Stimulated activated CD8-positive, alpha-beta memory T cell treated with anti-CD3 and anti-CD28 coated beads, Interleukin-2, amount 100 ng/mL, for 1 hour (primary cell): ENCODE data around the gene GABRB3.

Source experiments
- DNase-seq, 2 donors: peaks; one replicate each; pipeline ENCODE4 v3.0.0-alpha.2; 2020; ENCODE audit warnings: low read depth in 2 of 2

Gene GABRB3

DNA sequence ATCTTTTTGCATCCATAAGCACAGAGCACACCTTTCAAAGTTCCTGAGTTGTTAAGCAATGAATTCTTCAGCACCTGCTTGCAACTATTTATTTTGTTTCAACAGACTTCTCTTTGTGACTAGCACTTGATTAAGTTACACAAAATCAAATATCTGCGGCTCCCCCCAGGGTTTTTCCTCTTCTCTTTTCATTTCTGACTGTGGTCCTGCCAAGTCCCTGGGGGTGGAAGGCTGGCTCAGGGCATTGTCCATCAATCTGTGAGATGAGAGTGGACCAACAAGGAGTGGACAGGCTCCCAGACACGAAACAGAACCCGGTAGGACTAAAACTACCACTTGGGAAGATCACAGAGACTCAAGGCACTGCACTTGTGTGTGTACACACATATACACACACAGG, 96.8 kb downstream of the GABRB3 start:
- DNase-seq = no peak

DNA sequence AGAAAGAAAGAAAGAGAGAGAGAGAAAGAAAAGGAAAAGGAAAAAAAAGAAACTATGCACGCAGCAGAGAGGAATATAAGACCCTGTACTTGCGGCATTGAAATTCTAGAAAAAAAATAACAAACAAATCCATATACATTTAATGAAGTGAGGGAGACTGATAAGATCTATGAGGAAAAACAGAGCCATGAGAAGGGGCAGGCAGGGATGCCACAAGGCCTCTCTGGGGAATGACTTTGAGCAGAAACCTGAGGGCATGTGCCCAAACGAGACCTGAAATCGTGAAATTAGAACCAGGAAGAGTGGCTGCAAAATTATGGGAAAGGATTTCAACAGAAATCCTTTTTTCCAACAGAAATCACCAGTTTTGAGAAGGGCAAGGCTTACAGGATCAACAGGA, 98.4 kb downstream of the GABRB3 start:
- no peak for DNase-seq

DNA sequence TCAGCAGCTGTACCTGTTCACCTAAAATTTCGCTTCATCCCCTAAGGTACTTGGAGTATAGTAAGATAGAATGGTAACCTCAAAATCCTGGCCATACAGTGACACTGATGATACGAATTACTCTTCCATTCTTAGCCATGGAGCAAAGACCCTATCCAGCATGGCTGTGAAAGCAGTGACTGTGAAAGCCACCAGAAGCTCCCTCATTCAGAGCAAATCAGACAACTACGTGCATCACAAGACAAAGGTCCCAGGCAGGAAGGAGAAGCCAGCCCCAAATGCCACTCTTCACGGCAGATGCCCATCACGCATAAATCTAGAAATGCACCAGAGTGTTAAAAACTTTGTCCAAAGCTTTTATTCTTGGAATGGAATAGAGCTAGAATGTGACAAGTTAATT, 99.4 kb downstream of the GABRB3 start:
- no peak for DNase-seq

DNA sequence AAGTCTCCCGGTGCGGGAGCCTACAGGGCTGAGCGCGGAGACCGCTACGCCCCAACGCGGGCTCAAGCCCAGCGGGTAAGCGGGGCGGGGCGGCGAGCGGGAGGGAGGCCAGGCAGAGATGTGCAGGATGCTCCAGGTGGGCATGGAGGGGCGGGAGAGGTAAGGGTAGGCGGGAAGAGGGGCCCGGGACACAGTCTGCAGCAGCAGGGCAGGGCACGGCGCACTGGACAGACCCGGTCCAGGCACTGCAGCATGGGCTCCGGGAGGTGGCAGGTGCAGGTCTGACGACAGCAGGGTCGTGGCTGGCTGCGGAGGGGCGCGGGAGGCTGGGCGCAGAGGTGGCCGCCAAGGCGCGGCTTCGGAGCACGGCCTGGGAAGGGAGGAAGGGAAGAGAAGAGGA, 102.8 kb downstream of the GABRB3 start:
- DNase-seq = no peak

DNA sequence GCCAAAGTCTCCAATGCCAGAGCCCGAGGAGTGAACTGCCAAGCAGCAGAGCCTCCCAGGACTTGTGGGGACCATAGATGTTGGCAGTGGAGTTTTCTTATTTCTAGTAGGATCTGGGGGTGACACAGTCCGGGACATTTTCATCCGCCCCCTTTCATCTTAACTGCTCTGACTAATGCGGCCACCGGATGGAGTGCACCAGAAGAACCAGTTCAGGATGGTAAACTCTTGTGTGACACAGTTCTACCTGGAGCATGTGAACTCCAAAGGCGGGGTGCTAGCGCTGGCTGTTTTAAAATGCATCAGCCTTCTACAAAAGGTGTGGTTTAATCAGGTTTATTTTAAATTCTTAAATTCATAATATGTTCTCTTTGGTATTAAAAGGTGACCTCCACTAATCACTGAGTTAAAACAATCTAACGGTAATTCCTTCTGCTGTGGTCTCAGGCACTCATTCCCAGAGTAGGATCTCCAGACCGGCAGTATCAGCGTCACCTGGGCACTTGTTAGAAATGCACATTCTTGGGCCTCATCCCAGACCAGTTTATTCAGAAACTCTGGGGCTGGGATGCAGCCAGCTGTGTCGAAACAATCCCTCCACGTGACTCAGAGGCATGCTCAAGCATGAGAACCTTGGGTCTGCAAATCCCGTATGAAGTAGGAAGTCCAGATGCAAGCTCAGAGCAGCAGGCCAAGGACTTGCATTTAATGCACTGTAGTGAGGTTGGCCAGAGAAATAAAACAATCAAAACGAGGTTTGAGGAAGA, 105.5 kb downstream of the GABRB3 start:
- no peak for DNase-seq

DNA sequence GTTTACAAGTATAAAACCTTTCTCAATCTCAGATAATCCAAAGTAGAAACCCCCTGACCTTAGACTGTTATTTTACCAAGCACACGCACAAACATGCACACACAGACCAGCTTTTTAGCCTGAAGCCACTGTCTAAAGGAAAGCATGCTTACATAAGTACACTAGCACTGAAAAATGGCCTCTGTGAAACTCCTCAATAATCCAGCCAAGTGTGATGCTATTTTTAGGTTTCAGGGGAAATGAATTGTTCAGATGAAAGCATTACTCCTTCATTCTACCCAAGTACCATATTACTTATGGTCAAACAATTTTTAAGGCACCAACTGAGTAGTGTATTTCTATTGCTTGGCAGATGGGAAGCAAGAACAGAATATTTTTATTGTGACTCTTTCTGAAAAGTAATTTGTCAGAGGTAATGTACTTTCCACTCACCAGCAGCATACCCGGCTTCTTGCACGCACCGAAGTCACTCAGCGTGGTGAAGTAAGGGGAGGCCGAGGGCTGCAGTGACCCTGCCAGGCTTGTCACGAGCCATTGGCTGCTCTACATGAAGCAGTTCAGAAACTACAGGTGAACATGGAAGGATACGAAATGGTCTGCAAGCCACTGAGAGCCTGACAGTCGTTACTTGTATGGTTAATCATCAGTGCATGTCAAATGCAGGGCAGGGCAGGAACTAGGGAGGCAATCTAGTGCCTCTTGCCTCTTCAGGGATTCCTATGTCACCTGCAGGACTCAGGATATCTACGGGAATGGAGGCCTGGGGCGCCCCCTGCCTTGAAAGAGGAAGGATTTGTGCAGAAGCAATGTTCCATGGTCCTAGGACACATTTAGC, 106.7 kb downstream of the GABRB3 start:
- no peak for DNase-seq

DNA sequence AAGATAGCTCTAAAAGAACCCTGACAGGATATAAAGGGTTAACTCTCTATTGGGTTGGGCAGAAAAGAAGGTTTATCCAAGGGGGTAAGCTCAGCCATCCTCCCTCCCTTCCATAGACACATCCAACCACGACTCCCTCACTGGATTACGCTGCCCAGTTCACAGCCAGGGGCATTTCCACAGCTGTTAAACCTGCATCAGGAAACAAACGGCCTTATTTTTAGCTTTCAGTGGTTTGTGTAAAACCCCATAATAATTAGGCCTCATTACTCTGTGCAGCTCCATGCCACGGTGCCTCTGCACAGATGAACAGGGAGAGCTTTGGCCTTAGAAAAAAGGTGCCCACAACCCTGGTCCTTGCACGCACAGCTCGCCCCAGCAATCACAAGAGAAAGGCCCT, 110.6 kb downstream of the GABRB3 start:
- DNase-seq = no peak

DNA sequence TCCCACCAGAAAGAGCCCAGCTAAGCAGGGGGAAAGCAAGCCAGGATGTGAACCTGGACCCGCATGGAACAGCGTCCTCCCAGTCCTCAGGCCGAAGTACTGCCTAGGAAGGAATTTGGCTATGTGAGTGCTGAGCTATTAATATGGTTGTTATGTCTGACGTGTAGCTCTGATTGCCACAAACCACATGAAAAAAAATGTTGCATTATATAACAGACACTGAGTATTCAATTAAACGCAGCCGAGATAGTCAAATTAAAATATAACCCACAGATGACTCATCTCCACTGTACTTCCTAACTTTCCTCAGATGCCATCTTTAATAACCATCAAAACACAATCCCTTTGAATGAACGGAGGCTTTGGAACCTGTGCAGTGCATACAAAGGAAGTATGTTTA, 111.1 kb downstream of the GABRB3 start:
- DNase-seq = no peak

DNA sequence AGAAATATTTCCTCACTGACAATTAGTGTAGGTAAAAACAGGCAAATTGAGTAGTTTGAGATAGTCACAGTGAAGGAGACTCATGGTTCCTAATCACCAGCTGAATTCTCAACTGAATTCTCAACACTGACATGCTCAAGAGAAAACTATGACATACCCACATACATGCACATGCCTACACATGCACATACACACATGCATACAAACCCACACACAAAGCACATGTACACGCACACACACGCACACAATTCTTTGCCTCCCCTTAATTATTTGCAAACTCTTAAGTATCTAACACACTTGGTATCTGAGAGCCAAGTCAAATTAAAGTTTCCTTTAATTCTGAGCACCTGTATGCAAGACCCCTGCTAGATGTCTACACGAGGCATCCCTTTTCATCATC, 111.8 kb downstream of the GABRB3 start:
- no peak for DNase-seq

DNA sequence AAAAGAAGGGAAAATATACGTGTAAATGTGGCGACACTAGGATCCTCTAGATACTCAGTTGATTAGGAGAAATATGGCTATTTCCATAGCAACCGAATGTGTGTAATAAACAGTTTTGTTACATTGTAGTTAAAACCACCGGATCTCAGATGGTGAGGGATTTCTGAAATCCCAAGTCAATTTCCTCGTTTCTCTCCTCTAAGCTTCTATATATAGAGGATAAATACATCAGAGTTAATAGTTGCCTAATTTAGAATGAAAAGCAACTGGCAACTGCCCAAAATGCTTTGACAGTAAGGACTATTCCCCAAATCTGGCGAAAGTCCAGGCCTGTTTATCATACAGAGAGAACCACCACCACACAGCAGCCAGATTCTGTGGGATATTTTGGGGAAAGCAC, 112.6 kb downstream of the GABRB3 start:
- no peak for DNase-seq

DNA sequence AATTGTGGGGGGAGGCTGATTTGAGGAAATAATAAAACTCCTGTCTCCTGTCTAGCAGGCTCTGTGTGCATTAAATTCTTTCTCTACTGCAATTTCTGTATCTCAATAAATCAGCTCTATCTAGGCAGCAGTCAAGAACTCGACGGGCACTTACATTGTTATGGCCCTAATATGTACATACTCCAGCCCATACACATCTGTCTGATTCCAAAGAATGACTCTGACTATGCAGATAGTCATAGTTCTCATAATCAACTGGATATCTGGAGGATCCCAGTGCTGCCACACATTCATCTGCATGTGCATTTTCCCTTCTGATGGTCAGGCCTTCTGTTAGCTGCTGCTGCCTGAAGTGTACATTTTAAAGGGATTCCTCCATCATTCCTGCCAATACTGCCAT, 114.6 kb downstream of the GABRB3 start:
- no peak for DNase-seq

DNA sequence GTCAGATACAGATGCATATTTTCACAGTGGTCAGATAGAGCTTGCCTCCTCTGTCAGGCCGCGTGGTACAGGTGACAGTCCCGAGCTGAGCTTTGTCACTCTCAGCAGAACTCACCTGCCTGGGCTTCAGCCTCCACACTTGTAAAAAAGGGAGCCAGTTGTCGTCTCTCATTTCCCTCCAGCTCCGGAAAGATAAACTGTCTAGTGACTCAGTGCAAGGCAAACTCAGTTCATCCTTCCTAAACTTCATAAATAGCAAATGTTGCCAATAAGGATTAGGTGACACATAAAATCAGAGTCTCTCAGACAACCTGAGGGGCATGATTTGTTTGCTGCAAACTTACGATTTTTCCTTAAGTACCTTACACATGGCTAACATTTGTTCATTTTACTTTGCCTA, 116.8 kb downstream of the GABRB3 start:
- no peak for DNase-seq

DNA sequence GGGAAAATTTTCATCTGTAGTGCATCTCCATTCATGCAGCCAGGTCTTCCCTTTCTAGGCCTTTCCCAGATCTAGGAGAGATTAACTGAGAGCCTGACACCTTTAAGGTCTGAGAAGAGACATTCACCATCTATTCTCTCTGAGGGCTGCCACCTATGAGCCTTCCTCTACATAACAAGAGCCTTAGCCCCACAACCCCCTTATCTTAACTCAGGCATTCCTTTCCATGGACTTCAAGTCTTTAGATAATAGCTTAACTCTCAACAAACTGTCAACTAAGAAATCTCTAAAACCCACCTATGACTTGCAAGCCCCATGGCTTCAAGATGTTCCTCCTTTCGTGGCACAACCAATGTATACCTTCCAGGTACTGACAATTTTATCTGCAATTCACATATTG, 121.0 kb downstream of the GABRB3 start:
- no peak for DNase-seq

DNA sequence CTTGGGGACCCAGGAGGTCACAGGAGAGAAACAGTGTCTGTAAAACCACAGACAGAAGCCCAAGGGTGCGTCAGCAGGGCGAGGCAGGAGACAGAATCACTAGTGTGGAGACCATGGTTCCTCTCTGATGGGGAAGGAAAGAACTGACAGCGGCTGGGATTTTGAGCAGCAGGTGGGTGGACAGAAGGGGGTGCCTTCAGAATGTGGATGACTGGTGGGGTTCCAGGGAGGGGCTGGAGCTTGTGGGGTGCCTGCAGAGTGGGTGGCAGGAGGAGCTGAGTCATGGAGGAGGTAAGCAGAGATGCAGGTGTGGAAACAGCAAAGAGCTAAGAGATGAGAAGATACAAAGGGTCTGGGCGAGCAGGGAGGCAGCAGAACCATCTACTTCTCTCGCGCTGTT, 124.2 kb downstream of the GABRB3 start:
- DNase-seq = no peak

DNA sequence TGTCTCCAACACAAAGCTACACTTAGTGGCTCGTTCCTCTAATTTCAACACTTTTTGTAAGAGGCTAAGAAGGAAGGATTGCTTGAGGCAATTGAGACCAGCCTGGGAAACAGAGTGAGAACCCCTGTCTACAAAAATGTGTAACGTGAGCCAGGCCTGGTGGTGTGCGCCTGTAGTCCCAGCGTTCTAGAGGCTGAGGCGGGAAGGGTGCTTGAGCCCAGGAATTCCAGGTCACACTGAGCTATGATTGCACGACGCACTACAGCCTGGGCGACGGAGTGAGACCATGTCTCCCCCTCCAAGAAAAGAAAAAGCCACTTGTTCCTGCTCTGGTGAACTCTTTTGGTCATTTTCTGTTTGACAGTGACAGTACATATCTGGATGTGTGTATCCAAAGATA, 127.9 kb downstream of the GABRB3 start:
- DNase-seq = no peak

DNA sequence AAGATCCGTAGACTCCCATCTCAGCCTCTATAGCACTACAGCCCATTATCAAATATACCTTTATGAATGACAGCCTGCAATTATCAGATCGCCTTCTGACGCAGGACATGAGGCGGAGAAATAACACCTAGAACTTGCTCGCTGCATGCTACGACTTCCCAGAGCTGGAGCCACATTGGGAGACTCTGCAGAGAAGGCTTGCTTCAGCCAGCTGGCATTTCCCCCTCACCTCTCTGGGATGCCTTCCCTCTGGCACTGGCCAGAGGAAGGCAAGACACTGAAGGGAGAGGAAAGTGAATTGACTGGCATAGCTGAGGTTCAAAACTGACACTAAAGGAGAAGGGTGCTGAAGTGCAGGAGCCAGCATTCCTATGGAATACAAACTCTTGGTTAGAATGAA, 131.7 kb downstream of the GABRB3 start:
- DNase-seq = no peak

DNA sequence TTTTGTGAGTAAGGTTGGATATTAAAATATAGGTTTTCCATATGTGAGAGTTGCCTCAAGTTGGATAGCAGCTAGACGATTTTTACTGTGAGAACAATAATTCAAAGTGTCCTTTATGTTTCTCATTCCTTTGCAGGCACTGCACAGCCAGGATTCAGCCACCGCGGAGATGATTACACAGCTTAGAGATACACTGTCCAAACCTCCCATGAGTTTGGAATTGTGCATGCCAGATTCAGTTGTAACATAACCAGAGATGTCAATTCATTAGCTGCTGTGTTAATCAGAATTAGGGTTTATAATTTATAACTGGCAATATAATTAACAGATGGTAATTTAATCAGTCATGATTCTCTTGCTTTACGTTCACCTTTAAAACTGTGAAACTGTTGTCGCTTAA, 132.3 kb downstream of the GABRB3 start:
- DNase-seq = no peak

DNA sequence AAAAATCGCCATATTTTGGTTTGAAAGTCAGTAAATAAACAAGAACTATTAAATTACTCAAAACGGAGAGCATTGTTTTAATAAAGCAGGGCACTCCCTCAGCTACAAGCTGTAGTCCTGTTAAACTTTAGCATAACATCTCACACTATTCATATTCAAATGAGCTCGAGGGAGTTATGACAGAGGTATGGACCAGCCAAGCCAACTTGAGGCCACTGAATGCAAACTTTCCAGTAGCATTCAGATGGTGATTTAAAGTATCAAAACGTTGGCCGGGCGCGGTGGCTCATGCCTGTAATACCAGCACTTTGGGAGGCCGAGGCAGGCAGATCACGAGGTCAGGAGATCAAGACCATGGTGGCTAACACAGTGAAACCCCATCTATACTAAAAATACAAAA, 132.9 kb downstream of the GABRB3 start:
- DNase-seq = no peak

DNA sequence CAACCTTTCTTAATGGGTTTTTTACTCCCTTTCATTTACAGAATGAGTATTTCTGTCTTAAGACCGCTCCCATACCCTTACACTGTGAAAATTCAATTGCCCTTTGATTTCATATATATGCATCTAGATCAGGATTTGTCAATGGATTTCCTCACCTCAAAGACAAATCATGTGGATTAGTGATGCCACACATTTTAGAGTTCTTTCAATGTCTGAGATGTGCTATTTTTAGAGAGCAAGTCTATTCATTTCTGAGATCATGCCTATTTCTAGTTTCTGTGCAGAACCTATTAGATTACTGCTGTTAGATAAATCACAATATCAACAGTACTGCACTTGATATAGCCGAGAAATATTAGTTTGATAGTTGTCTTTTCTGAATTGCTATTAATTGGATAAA, 137.3 kb downstream of the GABRB3 start:
- DNase-seq = no peak

DNA sequence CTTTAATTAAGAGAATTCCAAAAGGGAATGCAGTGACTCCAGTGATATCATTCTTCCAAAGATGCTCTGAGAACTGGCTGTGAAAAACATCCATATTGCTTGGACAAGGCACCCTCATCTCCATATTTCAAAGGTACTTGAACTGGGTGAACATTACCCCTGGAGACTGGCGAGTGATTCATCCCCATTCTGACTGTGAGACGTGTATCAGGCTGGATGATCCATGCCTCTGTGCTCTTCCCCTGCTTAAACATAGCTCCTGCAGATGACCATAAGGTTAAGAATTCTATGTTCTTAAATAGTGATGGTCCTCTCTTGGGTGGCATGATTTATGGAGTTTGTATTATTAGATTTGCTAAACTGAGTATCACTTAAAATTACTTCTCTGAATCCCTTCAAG, 137.8 kb downstream of the GABRB3 start:
- DNase-seq = no peak

DNA sequence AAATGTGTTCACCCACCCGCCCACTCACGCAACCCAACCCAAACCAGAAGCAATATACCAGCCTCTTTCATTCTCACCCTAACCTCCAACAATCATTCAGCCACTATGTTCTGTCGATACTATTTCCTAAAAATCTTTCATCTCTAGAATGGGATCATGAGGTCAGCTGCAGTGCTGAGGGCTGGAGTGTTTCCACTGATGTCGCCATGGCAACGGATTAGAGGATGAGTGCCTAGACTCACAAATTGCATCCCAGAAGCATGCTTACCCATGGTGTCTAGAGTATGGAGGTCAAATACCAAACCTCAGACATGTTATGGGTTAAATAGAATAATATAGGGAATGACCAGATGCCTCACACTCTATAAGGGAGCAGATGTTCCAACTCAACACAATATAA, 138.5 kb downstream of the GABRB3 start:
- no peak for DNase-seq

DNA sequence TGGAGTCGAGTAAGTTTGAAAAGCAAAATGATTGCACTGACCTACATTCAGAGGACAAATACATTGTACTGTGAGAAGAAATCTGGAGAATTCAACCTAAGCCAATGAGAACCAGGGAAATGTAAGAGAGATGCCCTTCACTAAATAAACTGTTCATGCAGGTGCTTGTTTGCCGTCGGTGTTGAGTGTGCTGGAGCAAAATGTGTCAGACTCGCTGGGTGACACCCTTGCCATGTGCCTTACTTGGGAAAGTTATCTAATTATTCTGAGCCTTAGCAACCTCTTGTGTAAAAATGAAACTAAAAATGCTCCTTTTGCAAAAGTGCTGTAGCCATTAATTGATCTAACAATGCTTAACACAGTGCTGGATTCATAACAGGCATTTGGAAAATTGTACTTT, 140.4 kb downstream of the GABRB3 start:
- DNase-seq = no peak

DNA sequence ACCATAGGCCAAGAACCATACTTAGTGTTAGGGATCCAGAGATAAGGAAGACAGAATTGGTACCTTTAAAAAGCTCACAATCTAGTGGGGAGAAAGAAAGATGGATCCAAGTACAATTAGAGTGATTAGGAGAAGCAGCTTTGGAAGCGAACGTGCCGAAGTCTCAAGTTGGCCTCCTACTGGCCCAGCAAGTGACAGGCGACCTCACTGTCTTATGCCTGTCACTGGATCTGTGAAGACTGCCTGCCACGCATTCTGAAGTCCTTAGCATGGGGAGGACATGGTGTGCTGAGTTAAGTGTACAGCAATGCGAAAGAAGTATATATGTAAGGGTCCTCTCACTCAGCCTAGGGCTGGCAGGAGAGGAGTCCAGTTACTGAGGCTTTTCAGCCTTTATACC, 141.0 kb downstream of the GABRB3 start:
- no peak for DNase-seq
